HEK293 (cell line): ENCODE data around the gene INCA1.

Experiments used
- CTCF ChIA-PET: fragments of 350-600 bp; formaldehyde crosslinking; extraction: SDS; loops from one replicate; lab custom pipeline; 2021; ENCODE audit warnings: antibody characterized with exemption; lab: Yijun Ruan, JAX
- POLR2A ChIA-PET: fragments of 300-600 bp; formaldehyde crosslinking; extraction: SDS; loops from one replicate; lab custom pipeline; 2020; ENCODE audit warnings: antibody characterized with exemption, inconsistent platforms; lab: Yijun Ruan, JAX
- H3K27ac ChIP-seq: fragments of 200-500 bp; sonication (Bioruptor generic); 2 replicates; pipeline ENCODE4 v1.5.1; 2014; ENCODE audit warnings: low read depth, low read length, control low read depth, inconsistent platforms; ENCODE audit errors: extremely low read depth
- H3K36me3 ChIP-seq, 2 experiments: fragments of 200-500 bp in 1 of 2; sonication (Bioruptor generic) in 1 of 2; 1 replicate in 1 of 2; 2 replicates in 1 of 2; pipeline ENCODE4 v1.5.1; 2014 to 2017; ENCODE audit warnings: inconsistent platforms in 2 of 2, low read length in 2 of 2; ENCODE audit not compliant: control insufficient read depth in 2 of 2, insufficient read depth in 1 of 2
- H3K4me1 ChIP-seq: fragments of 200-500 bp; sonication (Bioruptor generic); 2 replicates; pipeline ENCODE4 v1.5.1; 2014; ENCODE audit warnings: mild to moderate bottlenecking, low read length, inconsistent platforms; ENCODE audit not compliant: control insufficient read depth, insufficient read depth
- H3K4me3 ChIP-seq: 2 replicates; pipeline ENCODE4 v1.5.1; 2011; ENCODE audit warnings: low read depth, mild to moderate bottlenecking, control low read depth, low read length, moderate library complexity
- H3K9me3 ChIP-seq: fragments of 200-500 bp; sonication (Bioruptor generic); 2 replicates; pipeline ENCODE4 v1.5.1; 2014; ENCODE audit warnings: low read depth, low read length, inconsistent platforms; ENCODE audit not compliant: control insufficient read depth, insufficient read depth
- BCL11B ChIP-seq: fragments of 450-650 bp; formaldehyde crosslinking; IDR thresholded peaks from 2 replicates; pipeline ENCODE4 v1.5.1; 2016; ENCODE audit warnings: low read depth, missing biosample characterization, missing genetic modification characterization
- GFI1B ChIP-seq: fragments of 450-650 bp; formaldehyde crosslinking; IDR thresholded peaks from 2 replicates; pipeline ENCODE4 v1.5.1; 2016; ENCODE audit warnings: missing biosample characterization, missing genetic modification characterization
- GLIS1 ChIP-seq: fragments of 450-650 bp; formaldehyde crosslinking; IDR thresholded peaks from 2 replicates; pipeline ENCODE4 v1.5.1; 2016; ENCODE audit warnings: missing biosample characterization, missing genetic modification characterization
- GLIS2 ChIP-seq: fragments of 450-650 bp; formaldehyde crosslinking; IDR thresholded peaks from 2 replicates; pipeline ENCODE4 v1.5.1; 2016; ENCODE audit warnings: missing biosample characterization, missing genetic modification characterization
- KLF10 ChIP-seq: fragments of 450-650 bp; IDR thresholded peaks from 2 replicates; pipeline ENCODE4 v1.5.1; 2018; ENCODE audit warnings: missing biosample characterization, mild to moderate bottlenecking, missing genetic modification characterization
- MEIS1 ChIP-seq: sonication (generic); formaldehyde crosslinking; IDR thresholded peaks from 2 replicates; pipeline ENCODE4 v1.8.1; 2022; ENCODE audit warnings: missing genetic modification reagents, mild to moderate bottlenecking, borderline replicate concordance
- PRDM6 ChIP-seq: fragments of 450-650 bp; formaldehyde crosslinking; IDR thresholded peaks from 2 replicates; pipeline ENCODE4 v1.5.1; 2017; ENCODE audit warnings: missing biosample characterization, missing genetic modification characterization
- SETDB1 ChIP-seq: IDR thresholded peaks from one replicate; pipeline ENCODE4 v1.6.1; 2017; ENCODE audit warnings: mild to moderate bottlenecking, low read length, moderate library complexity, mixed read lengths; ENCODE audit not compliant: insufficient read length
- WT1 ChIP-seq: fragments of 450-650 bp; formaldehyde crosslinking; IDR thresholded peaks from 2 replicates; pipeline ENCODE4 v1.5.1; 2016; ENCODE audit warnings: missing biosample characterization, missing genetic modification characterization
- ZNF10 ChIP-seq: fragments of 450-650 bp; formaldehyde crosslinking; IDR thresholded peaks from 2 replicates; pipeline ENCODE4 v1.5.1; 2017; ENCODE audit warnings: missing biosample characterization, missing genetic modification characterization
- ZNF23 ChIP-seq: fragments of 450-650 bp; formaldehyde crosslinking; IDR thresholded peaks from 2 replicates; pipeline ENCODE4 v1.5.1; 2016; ENCODE audit warnings: missing biosample characterization, missing genetic modification characterization, borderline replicate concordance
- ZNF302 ChIP-seq: fragments of 450-650 bp; formaldehyde crosslinking; IDR thresholded peaks from 2 replicates; pipeline ENCODE4 v1.5.1; 2016; ENCODE audit warnings: missing biosample characterization, missing genetic modification characterization, low read depth
- ZNF354C ChIP-seq: fragments of 450-650 bp; formaldehyde crosslinking; IDR thresholded peaks from 2 replicates; pipeline ENCODE4 v1.5.1; 2016; ENCODE audit warnings: missing biosample characterization, missing genetic modification characterization, low read depth, borderline replicate concordance
- ZNF416 ChIP-seq: fragments of 450-650 bp; formaldehyde crosslinking; IDR thresholded peaks from 2 replicates; pipeline ENCODE4 v1.5.1; 2016; ENCODE audit warnings: missing biosample characterization, missing genetic modification characterization
- ZNF433 ChIP-seq: fragments of 450-650 bp; formaldehyde crosslinking; IDR thresholded peaks from 2 replicates; pipeline ENCODE4 v1.5.1; 2016; ENCODE audit warnings: missing biosample characterization, missing genetic modification characterization, low read depth
- ZNF488 ChIP-seq: fragments of 450-650 bp; formaldehyde crosslinking; IDR thresholded peaks from 2 replicates; pipeline ENCODE4 v1.5.1; 2016; ENCODE audit warnings: missing biosample characterization, missing genetic modification characterization
- ZNF518A ChIP-seq: fragments of 450-650 bp; formaldehyde crosslinking; conservative IDR thresholded peaks from 2 replicates; pipeline ENCODE4 v1.5.1; 2016; ENCODE audit warnings: low read depth, missing biosample characterization, missing genetic modification characterization
- ZNF544 ChIP-seq: fragments of 450-650 bp; formaldehyde crosslinking; IDR thresholded peaks from 2 replicates; pipeline ENCODE4 v1.5.0; 2017; ENCODE audit warnings: missing biosample characterization, missing genetic modification characterization
- ZNF548 ChIP-seq: fragments of 450-650 bp; formaldehyde crosslinking; IDR thresholded peaks from 2 replicates; pipeline ENCODE4 v1.5.1; 2016; ENCODE audit warnings: missing biosample characterization, missing genetic modification characterization
- ZNF585B ChIP-seq: fragments of 450-650 bp; formaldehyde crosslinking; IDR thresholded peaks from 2 replicates; pipeline ENCODE4 v1.5.1; 2016; ENCODE audit warnings: missing biosample characterization, missing genetic modification characterization
- ZNF621 ChIP-seq: fragments of 450-650 bp; formaldehyde crosslinking; IDR thresholded peaks from 2 replicates; pipeline ENCODE4 v1.5.1; 2017; ENCODE audit warnings: missing biosample characterization, missing genetic modification characterization
- ZNF624 ChIP-seq: fragments of 450-650 bp; formaldehyde crosslinking; IDR thresholded peaks from 2 replicates; pipeline ENCODE4 v1.5.1; 2017; ENCODE audit warnings: missing biosample characterization, missing genetic modification characterization
- ZNF692 ChIP-seq: fragments of 450-650 bp; formaldehyde crosslinking; IDR thresholded peaks from 2 replicates; pipeline ENCODE4 v1.5.1; 2016; ENCODE audit warnings: missing biosample characterization, missing genetic modification characterization
- ZNF704 ChIP-seq: fragments of 450-650 bp; formaldehyde crosslinking; IDR thresholded peaks from 2 replicates; pipeline ENCODE4 v1.5.1; 2016; ENCODE audit warnings: missing biosample characterization, missing genetic modification characterization
- ZNF747 ChIP-seq: fragments of 450-650 bp; formaldehyde crosslinking; IDR thresholded peaks from 2 replicates; pipeline ENCODE4 v1.5.1; 2016; ENCODE audit warnings: missing biosample characterization, missing genetic modification characterization
- ZNF76 ChIP-seq: fragments of 450-650 bp; formaldehyde crosslinking; IDR thresholded peaks from 2 replicates; pipeline ENCODE4; 2016; ENCODE audit warnings: low read depth, missing biosample characterization, missing genetic modification characterization, borderline replicate concordance
- ZNF843 ChIP-seq: fragments of 450-650 bp; formaldehyde crosslinking; IDR thresholded peaks from 2 replicates; pipeline ENCODE4 v1.5.1; 2016; ENCODE audit warnings: missing biosample characterization, missing genetic modification characterization
- ZXDB ChIP-seq: fragments of 450-650 bp; formaldehyde crosslinking; IDR thresholded peaks from 2 replicates; pipeline ENCODE4 v1.5.1; 2016; ENCODE audit warnings: missing biosample characterization, missing genetic modification characterization

The INCA1 gene

GRCh38 chr17:4949321-4950074, 47.8 kb downstream of the INCA1 start:
- ChIA-PET POLR2A (interaction anchor here (1.0 to 17.9 kb wide), 6 partner anchors 10 to 240 kb away, joined by 3 to 358 read pairs (median 7); partner anchors contain the start of genes INCA1, KIF1C, RNF167 and SLC25A11), CTCF (interaction anchor here (0.9 to 1.5 kb wide), 3 partner anchors 9 to 40 kb away, joined by 3 to 4 read pairs (median 3); partner anchors contain the start of genes RNF167 and SLC25A11)
- H3K4me3 ChIP-seq, result peak overlapping the region; percentile 97
- TF ChIP-seq ZNF23, result no peak
- TF ChIP-seq ZNF76 (tag by site-specific recombination), result no peak; the same call in none of the 2 replicates
- TF ChIP-seq GLIS2, result no peak
- no peak for TF ChIP-seq ZNF747 (tag by site-specific recombination)
- no peak for TF ChIP-seq ZNF544
- TF ChIP-seq ZNF624 (tag by site-specific recombination), result no peak
- 0 out of 2 replicates have a peak, but pooled peaks have one; percentile 12 for TF ChIP-seq ZNF843 (tag by site-specific recombination)
- no peak for TF ChIP-seq ZNF354C
- no peak for TF ChIP-seq ZNF704 (tag by site-specific recombination)
- no peak; the same call in 1 of the 2 replicates for TF ChIP-seq ZXDB (tag by site-specific recombination)
- no peak for TF ChIP-seq ZNF488 (tag by site-specific recombination)
- peak; percentile 28; the same call in 1 of the 2 replicates for TF ChIP-seq WT1 (tag by site-specific recombination)
- no peak for TF ChIP-seq GFI1B (tag by site-specific recombination)
- no peak for TF ChIP-seq ZNF585B (tag by site-specific recombination)
- TF ChIP-seq ZNF518A (tag by site-specific recombination), result no peak
- no peak for TF ChIP-seq MEIS1 (CRISPR knock-in tag)
- no peak for TF ChIP-seq ZNF548
- no peak for TF ChIP-seq ZNF302
- TF ChIP-seq PRDM6 (tag by site-specific recombination), result no peak
- TF ChIP-seq ZNF416, result no peak
- peak; percentile 75 for TF ChIP-seq ZNF10 (tag by site-specific recombination)
- peak; percentile 37; the same call in 1 of the 2 replicates for TF ChIP-seq ZNF692 (tag by site-specific recombination)
- peak; percentile 41; the same call in 1 of the 2 replicates for TF ChIP-seq KLF10 (tag by site-specific recombination)
- TF ChIP-seq SETDB1, result no peak
- peak; percentile 86 for TF ChIP-seq BCL11B (tag by site-specific recombination)
- no peak for TF ChIP-seq ZNF621 (tag by site-specific recombination)
- no peak for TF ChIP-seq ZNF433 (tag by site-specific recombination)
- no peak; the same call in 1 of the 2 replicates for TF ChIP-seq GLIS1

More at GRCh38 chr17:4949321-4950074, 47.8 kb downstream of the INCA1 start:
- Histone ChIP-seq H3K27ac (peak overlapping the region; percentile 99), H3K9me3 (no peaks in the 10 kb centered on the region), H3K4me1 (peaks cover 21% of the 10 kb centered on the region), H3K36me3 (peaks cover 10 to 28% of the 10 kb centered on the region in 2 experiments)
